Gastroesophageal sphincter (tissue), 3 donors: ENCODE data around the gene CENPK.
A peak's percentile ranks its signal among the peaks of the same experiment; 100 is the strongest.

Experiments
- CTCF ChIP-seq, 4 experiments: fragments of 200-600 bp in 2 of 4; fragments of 450-650 bp in 2 of 4; sonication (generic) in 1 of 4; IDR thresholded peaks; one replicate each; pipeline ENCODE4 v1.5.1; 2017 to 2019; ENCODE audit warnings: antibody characterized with exemption in 4 of 4, mild to moderate bottlenecking in 2 of 4, moderate library complexity in 2 of 4
- EP300 ChIP-seq: sonication (generic); formaldehyde crosslinking; IDR thresholded peaks from one replicate; pipeline ENCODE4 v1.6.1; 2017; ENCODE audit warnings: antibody characterized with exemption, mild to moderate bottlenecking
- POLR2A ChIP-seq, 2 donors: fragments of 450-650 bp; IDR thresholded peaks; one replicate each; pipeline ENCODE4 v1.6.1; 2017; ENCODE audit warnings: antibody characterized with exemption in 2 of 2, mild to moderate bottlenecking in 2 of 2, moderate library complexity in 1 of 2
- POLR2AphosphoS5 ChIP-seq: sonication (generic); formaldehyde crosslinking; IDR thresholded peaks from one replicate; pipeline ENCODE4 v1.6.1; 2017; ENCODE audit warnings: antibody characterized with exemption

- TF ChIP-seq CTCF (IDR thresholded peaks at IDR 0.05) (peak; percentile 33 to 72 (median 62)), EP300 (no peak), POLR2AphosphoS5 (no peak), POLR2A (IDR thresholded peaks at IDR 0.05) (no peak)
These were observed 79.2 kb downstream of the CENPK start for GRCh38 chr5:65483546-65484346.
